Measurements from ENCODE around the gene RELB.
"Not testable (repeated sequence)": the region's sequence is repeated elsewhere in the genome, so short reads cannot be mapped to it uniquely, and the experiment has no call there.

The RELB gene

GRCh38 chr19:45001087-45001739 is at the start of gene RELB:
Gene RELB, plus strand, starts transcription at chr19:45001464. Its CDS starts 116 bp downstream, at chr19:45001580.
- peak in 54 of 56 donors; percentile 26 to 96 (median 76) for DNase-seq

DNA sequence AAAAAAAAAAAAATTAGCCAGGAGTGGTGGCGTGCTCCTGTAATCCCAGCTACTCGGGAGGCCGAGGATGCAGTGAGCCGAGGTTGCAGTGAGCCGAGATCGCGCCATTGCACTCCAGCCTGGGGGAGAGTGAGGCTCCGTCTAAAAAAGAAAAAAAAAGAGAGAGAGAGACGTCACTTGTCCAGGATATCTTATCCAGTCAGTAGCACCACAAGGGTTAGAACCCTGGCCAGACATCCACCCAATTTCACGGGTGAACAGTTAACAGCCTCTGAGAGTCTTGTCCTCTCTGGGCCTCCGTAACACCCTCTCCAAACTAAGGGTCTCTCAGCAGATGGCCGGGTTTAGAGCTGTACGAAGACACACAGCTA is 47.0 kb upstream of the RELB start:
- no peak for DNase-seq

- DNase-seq, result peak in 55 of 56 donors; percentile 78 to 98 (median 94)
Measured at GRCh38 chr19:44954649-44955504, 46.4 kb upstream of the RELB start, which contains the start of gene CLPTM1. Gene CLPTM1, plus strand, starts transcription at chr19:44955380. Its CDS starts 16 bp downstream, at chr19:44955396.

GRCh38 chr19:44955505-44956439 is 45.5 kb upstream of the RELB start:
- DNase-seq, result peak in 7 of 56 donors; percentile 7 to 38 (median 15)

DNA sequence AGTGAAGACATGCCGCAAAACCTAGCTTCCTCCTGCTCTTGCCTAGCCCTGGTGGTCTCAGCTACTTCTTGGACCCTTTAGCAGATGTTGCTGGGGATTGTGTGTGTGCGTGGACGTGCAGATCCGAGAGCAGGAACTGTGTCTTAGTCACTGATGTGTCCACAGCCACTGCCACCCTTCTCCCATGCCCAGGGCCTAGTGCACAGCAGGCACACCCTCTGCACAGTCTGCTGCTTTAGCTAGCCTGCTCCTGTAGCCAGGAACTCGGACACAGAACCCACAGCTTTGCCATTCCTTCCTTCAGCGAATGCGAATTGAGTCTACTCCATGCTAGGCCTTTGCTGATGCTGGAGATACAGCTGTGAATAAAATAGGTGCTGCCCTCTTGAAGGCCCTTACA is 43.7 kb upstream of the RELB start:
- no peak for DNase-seq

GRCh38 chr19:44958090-44958489 is 43.2 kb upstream of the RELB start:
- no peak for DNase-seq

GRCh38 chr19:44959691-44960090 is 41.6 kb upstream of the RELB start:
- DNase-seq, result no peak

GRCh38 chr19:44960906-44961728 is 40.1 kb upstream of the RELB start:
- no peak for DNase-seq

DNA sequence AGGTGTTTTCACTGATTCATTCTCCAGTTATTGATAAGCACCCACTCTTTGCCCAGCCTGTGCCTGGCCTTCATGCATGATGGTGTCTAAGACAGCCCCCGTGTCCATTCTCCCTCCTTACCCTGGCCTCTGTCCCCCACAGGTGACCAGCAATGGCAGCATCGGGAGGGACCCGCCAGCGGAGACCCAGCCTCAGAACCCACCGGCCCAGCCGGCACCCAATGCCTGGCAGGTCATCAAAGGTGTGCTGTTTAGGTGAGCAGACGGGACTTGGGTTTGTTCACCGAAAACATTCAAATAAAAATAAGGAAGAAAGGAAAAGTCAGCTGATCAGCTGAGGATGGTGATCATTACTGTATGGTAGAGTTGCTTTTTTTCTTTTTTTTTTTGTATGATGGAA is 39.4 kb upstream of the RELB start:
- no peak for DNase-seq

DNA sequence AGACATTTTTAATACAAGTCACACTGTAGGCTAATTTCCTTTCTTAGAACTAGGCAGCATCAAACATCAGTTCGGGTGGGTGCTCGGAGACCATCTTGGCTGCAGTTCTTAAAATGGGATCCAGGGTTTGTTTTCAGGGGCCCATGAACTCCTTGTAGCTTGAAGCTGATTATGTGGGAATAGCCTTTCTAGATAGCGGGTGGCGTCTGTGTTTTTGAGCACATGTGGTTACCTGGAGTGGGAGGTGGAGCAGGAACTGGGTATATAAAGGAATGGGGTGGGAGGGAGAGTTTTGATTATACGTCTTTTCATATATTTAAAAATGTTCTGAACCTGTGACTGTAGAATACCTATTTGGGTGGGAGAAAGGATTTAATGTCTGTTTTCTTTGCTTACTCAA is 33.1 kb upstream of the RELB start:
- DNase-seq, result peak in 9 of 56 donors; percentile 4 to 32 (median 18)

DNA sequence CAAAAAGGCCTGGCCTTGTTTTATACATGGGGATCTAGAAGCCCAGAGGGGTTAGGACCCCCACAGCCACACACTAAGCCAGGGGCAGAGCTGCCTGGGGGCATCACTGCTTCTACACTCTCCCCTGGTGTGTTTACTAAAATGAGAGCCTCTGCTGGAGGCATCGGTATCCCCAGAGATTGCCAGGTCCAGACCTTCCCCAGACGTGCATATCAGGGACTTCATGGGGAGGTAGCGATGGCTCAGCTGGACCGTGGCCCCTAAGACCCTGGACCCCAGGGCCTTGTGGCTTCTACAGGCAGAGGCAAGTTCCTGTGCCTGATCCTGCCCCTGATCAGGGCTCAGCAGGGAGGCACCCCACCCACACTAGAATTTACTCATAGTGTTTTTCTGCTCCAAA is 32.6 kb upstream of the RELB start:
- peak in 1 of 56 donors; percentile 13 for DNase-seq

DNA sequence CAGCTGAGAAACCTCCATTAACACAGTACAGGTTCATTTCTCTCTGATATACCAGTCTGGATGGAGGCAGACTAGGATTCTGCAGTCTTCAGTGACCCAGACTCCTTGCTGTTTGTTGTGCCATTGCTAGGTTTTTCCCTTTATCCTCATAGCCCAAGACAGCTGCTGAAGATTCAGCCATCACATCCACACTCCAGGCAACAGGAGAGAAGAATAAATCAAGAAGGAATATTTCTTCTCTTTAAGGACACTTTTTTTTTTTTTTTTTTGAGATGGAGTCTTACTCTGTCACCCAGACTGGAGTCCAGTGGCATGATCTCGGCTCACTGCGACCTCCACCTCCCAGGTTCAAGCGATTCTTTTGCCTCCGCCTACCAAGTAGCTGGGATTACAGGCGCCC is 31.8 kb upstream of the RELB start:
- no peak for DNase-seq

DNA sequence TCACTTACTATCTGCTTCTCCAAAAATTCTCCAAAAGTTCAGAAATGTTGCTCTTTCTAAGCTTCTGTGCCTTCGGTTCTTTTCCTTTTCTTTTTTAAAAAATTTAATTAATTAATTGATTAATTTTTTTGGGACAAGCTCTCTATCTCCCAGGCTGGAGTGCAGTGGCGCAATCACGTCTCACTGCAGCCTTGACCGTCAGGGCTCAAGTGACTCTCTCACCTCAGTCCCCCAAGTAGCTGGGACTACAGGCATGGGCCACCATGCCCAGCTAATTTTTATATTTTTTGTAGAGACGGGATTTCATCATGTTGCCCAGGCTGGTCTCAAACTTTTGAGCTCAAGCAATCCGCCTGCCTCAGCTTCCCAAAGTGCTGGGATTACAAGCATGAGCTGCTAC is 29.8 kb upstream of the RELB start:
- DNase-seq, result not testable (repeated sequence)

GRCh38 chr19:44972802-44973201 is 28.5 kb upstream of the RELB start:
- no peak for DNase-seq

DNA sequence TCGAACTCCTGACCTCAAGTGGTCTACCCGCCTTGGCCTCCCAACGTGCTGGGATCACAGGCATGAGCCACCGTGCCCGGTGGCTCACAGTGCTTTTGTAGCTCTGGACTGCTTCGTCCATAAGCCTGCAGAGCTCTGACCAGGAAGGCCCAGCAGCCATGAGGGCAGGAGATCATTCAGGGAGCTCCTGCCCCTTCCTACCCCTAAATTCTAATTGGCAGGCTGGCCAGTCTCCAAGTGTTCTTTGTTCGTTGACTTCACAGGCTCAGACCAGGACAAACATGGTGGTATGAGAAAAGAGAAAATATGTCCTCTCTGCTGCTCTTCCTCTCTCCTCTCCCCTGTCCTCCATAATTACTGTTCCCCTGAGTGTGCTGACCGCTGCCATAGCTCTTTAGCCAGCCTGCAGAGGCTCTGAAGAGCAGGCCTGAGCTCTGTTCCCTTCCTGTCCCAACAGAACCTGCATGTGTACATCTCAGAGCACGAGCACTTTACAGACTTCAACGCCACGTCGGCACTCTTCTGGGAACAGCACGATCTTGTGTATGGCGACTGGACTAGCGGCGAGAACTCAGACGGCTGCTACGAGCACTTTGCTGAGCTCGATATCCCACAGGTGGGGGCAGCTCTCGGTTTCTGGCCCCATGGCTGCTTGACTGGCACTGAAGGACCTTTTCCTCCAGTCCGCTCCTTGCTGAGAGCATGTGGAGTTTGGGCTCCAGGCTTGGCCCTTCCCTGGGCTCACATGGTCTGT is 27.1 kb upstream of the RELB start:
- DNase-seq, result no peak

GRCh38 chr19:44974857-44975256 is 26.4 kb upstream of the RELB start:
- DNase-seq, result no peak

DNA sequence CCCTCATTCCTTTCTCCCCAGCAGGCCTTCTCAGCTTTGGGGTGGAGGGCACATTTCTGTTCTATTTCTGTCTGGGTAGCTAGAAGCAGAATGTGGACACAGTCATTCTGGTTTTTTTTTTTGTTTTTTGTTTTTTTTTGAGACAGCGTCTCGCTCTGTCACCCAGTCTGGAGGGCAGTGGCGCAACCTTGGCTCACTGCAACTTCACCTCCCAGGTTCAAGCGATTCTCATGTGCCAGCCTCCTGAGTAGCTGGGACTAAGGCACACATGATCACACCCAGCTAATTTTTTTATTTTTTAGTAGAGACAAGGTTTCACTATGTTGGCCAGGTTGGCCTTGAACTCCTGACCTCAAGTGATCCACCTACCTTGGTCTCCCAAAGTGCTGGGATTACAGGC is 25.8 kb upstream of the RELB start:
- DNase-seq, result no peak

DNA sequence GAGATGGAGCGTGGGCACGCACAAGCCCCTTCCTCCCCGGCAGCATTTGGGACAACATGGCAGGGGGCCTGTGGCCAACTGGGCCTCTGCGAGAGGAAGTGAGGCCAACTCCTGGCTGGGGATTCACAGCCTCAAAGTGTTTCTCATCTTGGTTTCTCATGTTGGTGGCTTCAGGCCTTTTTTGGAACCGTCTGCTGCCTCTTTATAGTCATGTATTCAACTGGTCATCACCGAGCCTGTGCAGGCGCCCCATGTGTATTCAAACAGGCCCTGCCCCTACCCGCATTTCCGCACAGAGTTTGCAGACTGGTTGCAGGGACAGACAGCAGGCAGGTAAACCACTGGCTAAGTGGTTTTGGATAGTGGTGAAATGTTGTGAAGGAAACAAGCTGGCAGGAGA is 17.3 kb upstream of the RELB start:
- no peak for DNase-seq

DNA sequence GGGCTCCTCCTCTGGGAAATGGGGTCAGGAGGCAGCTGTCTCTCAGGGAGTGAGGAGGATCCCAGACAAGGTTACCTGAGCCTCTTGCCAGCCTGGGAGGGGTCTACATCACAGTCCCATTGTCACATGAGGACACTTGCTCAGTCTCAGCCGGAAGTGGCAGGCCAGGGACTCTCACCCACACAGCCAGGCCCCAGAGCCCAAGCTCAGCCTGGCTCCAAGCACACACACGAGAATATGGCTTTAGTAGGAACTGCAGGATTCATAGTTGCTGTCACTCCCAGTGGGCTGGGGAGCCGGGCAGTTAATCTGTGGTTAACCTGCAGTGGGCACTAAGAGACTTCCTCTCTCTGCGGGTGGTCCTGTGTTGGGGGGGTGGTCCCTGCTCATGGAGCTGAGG is 15.8 kb upstream of the RELB start:
- no peak for DNase-seq

DNA sequence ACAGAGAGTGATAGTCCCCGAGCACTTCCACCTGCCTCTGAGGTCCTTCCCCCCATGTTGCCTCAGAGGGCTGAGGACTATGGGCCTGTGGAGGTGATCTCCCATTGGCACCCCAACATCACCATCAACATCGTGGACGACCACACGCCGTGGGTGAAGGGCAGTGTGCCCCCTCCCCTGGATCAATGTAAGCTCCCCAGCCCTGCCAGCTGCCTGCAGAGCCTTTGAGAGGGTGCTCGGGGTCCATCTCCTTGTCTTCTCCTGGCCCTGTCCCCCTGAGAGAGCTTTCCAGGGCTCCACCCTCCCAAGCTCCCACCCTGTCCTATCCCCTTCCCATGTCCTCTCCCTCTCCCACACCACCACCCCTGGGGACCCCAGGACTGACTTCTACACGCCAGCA is 14.9 kb upstream of the RELB start:
- no peak for DNase-seq

Data from nucleus accumbens (tissue), 56 donors.